ENCODE results near the gene C1QTNF8. TPM values are rescaled to one million over a fixed set of nuclear protein-coding genes. Genes with fewer than 3 reads are reported as not detected.

C1QTNF8 gene
- polyA plus RNA-seq, 3 donors from 2014 or later, result not detected

DNA sequence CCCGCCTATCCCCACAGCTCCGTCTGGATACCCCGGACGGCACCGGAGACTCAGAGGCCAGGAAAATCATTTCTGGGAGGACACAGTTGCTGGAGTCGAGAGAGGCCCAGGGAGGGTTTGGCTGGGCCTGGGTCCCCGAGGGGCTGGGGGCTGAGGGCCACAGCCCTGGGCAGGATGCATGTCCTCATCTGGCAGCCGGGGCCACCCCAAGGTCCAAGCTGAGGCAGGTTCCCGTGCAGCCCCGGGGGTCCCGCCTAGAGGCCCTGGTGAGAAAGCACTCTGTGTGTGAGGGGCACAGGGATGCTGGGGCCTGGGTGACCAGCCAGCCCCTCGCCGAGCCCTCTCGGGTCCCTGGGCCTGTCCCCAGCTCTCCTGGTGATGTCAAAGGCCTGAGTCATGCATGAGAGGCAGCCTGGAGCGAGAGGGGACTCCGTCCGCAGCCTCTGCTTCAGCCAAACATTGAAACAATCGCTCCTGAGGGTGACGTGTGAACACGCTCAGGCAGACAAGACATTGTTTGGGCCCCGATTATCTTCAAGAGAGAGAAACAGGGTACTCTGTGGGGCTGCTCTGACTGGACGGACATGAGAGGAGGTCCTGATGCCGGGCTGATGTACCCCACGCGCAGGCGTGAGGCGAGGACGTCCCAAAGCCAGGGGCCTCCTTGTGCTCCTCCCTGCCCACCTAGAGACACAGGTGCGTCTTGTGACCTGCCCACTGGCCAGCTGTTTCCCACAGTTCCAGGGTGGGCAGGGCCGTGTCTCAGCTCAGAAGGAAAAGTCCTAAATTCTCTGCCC, 25.8 kb upstream of the C1QTNF8 start:
- Mint-ChIP-seq H3K4me1 (no peaks in the 10 kb centered on the region), H3K27me3 (ENCODE audit: low read depth in 3 of 3) (no peaks in the 10 kb centered on the region), H3K27ac (no peak overlapping the region), H3K9me3 (no peaks in the 10 kb centered on the region), H3K36me3 (no peaks in the 10 kb centered on the region), H3K4me3 (no peak overlapping the region)
- no peak for DNase-seq

- Mint-ChIP-seq H3K9me3 (no peaks in the 10 kb centered on the region), H3K27me3 (ENCODE audit: low read depth in 3 of 3) (no peaks in the 10 kb centered on the region), H3K4me1 (no peaks in the 10 kb centered on the region), H3K36me3 (no peaks in the 10 kb centered on the region), H3K4me3 (no peak overlapping the region), H3K27ac (no peak overlapping the region)
- no peak for DNase-seq
Measured at GRCh38 chr16:1121009-1121408, 25.0 kb upstream of the C1QTNF8 start.

DNA sequence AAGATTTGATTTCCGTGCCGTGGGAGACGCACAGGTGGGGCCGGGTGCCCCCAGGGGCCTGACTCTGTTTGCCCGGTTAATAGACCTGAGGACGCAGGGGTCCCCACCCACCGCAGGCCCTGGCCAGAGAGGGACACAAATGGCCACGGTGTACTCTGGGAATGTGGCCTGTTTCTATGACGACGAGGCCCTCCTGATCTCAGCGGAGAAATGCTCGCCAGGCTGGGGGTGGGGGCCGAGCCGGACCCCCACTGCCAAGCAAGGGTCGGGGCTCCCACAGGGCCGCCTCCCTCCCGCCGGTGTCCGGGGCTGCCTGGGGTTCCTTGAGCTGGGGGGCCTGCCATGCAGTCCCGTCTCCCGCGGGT, 24.5 kb upstream of the C1QTNF8 start:
- Mint-ChIP-seq H3K4me1 (no peaks in the 10 kb centered on the region), H3K36me3 (no peaks in the 10 kb centered on the region), H3K9me3 (no peaks in the 10 kb centered on the region), H3K4me3 (no peak overlapping the region), H3K27ac (no peak overlapping the region), H3K27me3 (ENCODE audit: low read depth in 3 of 3) (no peaks in the 10 kb centered on the region)
- DNase-seq, result no peak

DNA sequence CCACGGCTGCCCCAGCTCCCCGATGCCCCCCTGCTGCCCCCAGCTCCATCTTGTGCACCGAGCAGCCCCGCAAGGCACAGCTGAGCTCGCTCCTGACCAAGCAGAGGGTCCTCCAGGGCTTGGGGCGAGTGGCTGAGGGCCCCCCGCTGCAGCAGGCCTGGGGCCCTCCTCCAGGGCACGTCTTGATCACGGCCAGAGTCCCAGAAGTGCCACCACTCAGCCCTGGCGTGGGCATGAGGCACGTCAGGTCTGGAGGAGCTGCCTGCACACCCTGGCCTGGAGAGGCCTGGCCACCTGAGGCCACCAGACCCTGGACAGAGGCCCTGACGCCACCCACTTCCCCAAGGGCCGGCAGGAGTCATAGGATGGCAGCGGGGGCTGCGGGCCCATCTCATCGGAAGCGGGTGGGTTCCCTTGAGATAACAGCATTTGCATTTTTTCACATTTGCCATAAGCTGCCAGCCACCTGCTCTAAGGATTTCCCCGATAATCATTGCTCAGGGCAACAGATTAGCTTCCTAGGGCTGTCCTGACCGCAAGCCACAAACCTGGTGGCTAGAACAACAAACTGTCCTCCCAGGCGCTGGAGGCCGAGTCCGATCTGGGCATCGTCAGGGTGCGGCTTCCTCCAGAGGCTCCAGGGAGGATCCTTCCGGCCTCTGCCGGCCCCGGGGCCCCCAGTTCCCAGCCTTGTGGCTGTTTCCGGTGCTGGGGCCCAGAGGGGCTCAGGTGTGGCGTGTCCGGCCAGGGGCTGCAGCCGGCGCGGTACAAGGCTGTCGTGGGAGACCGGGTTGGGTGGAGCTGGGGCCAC, 23.9 kb upstream of the C1QTNF8 start:
- Mint-ChIP-seq H3K4me3 (no peak overlapping the region), H3K4me1 (no peaks in the 10 kb centered on the region), H3K9me3 (no peaks in the 10 kb centered on the region), H3K36me3 (no peaks in the 10 kb centered on the region), H3K27ac (no peak overlapping the region), H3K27me3 (ENCODE audit: low read depth in 3 of 3) (no peaks in the 10 kb centered on the region)
- DNase-seq, result no peak

DNA sequence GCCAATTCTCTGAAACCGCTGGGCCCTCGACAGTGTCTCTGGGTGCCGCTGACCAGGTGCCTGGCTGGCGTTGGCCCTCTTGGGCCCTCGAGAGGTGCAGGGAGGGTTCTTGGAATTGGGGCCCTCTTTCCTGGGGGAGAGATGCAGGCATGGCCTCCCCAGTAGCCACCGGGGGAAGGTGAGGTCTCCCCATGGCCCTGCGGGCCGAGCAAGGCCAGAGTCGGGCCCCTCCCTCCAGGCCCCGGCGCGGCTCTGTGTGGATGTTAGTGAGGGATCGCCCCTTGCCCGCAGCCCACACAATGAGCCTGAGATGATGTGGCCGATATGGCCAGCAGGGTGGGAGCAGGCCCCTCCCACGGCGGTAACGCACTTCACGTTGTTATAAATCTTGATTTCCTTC, 23.1 kb upstream of the C1QTNF8 start:
- Mint-ChIP-seq H3K36me3 (no peaks in the 10 kb centered on the region), H3K9me3 (no peaks in the 10 kb centered on the region), H3K27me3 (ENCODE audit: low read depth in 3 of 3) (no peaks in the 10 kb centered on the region), H3K4me1 (no peaks in the 10 kb centered on the region), H3K27ac (no peak overlapping the region), H3K4me3 (no peak overlapping the region)
- no peak for DNase-seq

GRCh38 chr16:1117926-1118325, 21.9 kb upstream of the C1QTNF8 start:
- H3K9me3 Mint-ChIP-seq, result no peaks in the 10 kb centered on the region
- no peak overlapping the region for H3K4me3 Mint-ChIP-seq
- DNase-seq, result no peak
- no peaks in the 10 kb centered on the region for H3K4me1 Mint-ChIP-seq
- no peaks in the 10 kb centered on the region for H3K36me3 Mint-ChIP-seq
- no peak overlapping the region for H3K27ac Mint-ChIP-seq
- H3K27me3 Mint-ChIP-seq (ENCODE audit: low read depth in 3 of 3), result no peaks in the 10 kb centered on the region

GRCh38 chr16:1117176-1117900, 21.3 kb upstream of the C1QTNF8 start:
- no peaks in the 10 kb centered on the region for H3K9me3 Mint-ChIP-seq
- H3K27ac Mint-ChIP-seq, result no peak overlapping the region
- H3K4me1 Mint-ChIP-seq, result no peaks in the 10 kb centered on the region
- H3K4me3 Mint-ChIP-seq, result no peak overlapping the region
- H3K36me3 Mint-ChIP-seq, result no peaks in the 10 kb centered on the region
- H3K27me3 Mint-ChIP-seq (ENCODE audit: low read depth in 3 of 3), result no peaks in the 10 kb centered on the region
- no peak for DNase-seq

- H3K27ac Mint-ChIP-seq, result no peak overlapping the region
- H3K4me1 Mint-ChIP-seq, result no peaks in the 10 kb centered on the region
- no peak overlapping the region for H3K4me3 Mint-ChIP-seq
- H3K36me3 Mint-ChIP-seq, result no peaks in the 10 kb centered on the region
- no peaks in the 10 kb centered on the region for H3K9me3 Mint-ChIP-seq
- H3K27me3 Mint-ChIP-seq (ENCODE audit: low read depth in 3 of 3), result peaks cover 0 to under 1% (median 0%) of the 10 kb centered on the region in 3 donors
- no peak for DNase-seq
Measured at GRCh38 chr16:1116693-1117077, 20.6 kb upstream of the C1QTNF8 start.

GRCh38 chr16:1113889-1114526, 18.0 kb upstream of the C1QTNF8 start:
- H3K4me3 Mint-ChIP-seq, result no peak overlapping the region
- DNase-seq, result no peak
- no peak overlapping the region for H3K27ac Mint-ChIP-seq
- H3K4me1 Mint-ChIP-seq, result no peaks in the 10 kb centered on the region
- H3K9me3 Mint-ChIP-seq, result no peaks in the 10 kb centered on the region
- H3K36me3 Mint-ChIP-seq, result no peaks in the 10 kb centered on the region
- H3K27me3 Mint-ChIP-seq (ENCODE audit: low read depth in 3 of 3), result peaks cover 0 to 2% (median 0%) of the 10 kb centered on the region in 3 donors

DNA sequence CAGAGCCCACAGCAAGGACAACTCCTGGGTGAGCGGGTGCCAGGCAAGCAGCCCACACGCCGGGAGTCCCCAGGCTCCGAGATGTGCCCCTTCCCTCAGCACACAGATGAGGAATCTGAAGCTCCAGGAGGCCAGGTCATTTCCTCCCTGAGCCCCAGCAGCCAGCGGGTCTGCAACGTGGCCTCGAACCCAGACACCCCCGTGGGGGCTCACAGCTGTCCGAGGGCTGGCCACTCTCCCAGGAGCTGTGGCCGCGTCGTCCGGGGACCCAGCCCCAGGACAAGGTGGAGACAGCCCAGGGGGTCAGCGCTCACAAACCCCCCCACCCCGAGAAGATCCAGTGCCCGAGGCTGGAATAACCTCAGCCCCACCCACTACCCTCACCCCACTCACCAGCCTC, 17.4 kb upstream of the C1QTNF8 start:
- no peak overlapping the region for H3K4me3 Mint-ChIP-seq
- no peaks in the 10 kb centered on the region for H3K4me1 Mint-ChIP-seq
- no peak overlapping the region for H3K27ac Mint-ChIP-seq
- no peak for DNase-seq
- no peaks in the 10 kb centered on the region for H3K36me3 Mint-ChIP-seq
- no peaks in the 10 kb centered on the region for H3K9me3 Mint-ChIP-seq
- peaks cover 0 to 2% (median 0%) of the 10 kb centered on the region in 3 donors for H3K27me3 Mint-ChIP-seq (ENCODE audit: low read depth in 3 of 3)

DNA sequence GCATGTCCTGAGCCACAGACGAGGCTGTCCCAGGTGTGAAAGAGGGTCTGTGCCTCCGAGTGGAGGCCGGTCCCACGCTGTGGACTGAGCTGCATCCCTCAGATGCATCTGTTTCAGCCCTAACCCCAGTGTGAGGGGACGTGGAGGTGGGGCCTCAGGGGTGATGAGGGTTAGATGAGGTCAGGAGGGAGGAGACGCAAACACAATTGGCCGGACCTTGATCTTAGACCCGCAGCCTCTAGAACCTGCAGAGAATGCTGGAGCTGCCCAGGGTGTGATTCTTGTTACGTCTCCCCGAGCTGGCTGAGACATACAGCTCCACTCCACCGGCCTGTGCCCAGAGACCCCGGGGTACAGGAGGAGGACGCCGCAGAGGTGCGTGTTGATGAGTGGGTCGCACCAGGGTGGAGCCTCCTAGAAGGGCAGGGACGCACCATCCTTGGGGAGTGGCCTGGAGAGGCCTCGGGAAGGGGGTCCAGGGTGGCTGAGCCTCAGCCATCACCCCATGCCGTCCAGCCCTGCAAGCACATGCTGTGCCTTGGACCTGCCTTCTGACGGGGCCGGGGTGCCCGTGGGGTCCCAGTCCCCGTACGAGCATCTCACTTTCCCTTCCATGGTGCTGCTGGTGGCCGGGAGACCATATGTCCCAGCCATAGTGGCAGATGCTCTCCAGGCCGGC, 16.6 kb upstream of the C1QTNF8 start:
- H3K4me1 Mint-ChIP-seq, result no peaks in the 10 kb centered on the region
- no peaks in the 10 kb centered on the region for H3K36me3 Mint-ChIP-seq
- no peak overlapping the region for H3K27ac Mint-ChIP-seq
- no peak overlapping the region for H3K4me3 Mint-ChIP-seq
- H3K27me3 Mint-ChIP-seq (ENCODE audit: low read depth in 3 of 3), result peaks cover 0 to 2% (median 0%) of the 10 kb centered on the region in 3 donors
- H3K9me3 Mint-ChIP-seq, result no peaks in the 10 kb centered on the region
- no peak for DNase-seq

GRCh38 chr16:1109648-1110047, 13.6 kb upstream of the C1QTNF8 start:
- peaks cover 0 to 2% (median 0%) of the 10 kb centered on the region in 3 donors for H3K27me3 Mint-ChIP-seq (ENCODE audit: low read depth in 3 of 3)
- H3K4me3 Mint-ChIP-seq, result no peak overlapping the region
- DNase-seq, result no peak
- no peaks in the 10 kb centered on the region for H3K9me3 Mint-ChIP-seq
- peak overlapping the region in 1 of 6 donors; percentile 13 for H3K27ac Mint-ChIP-seq
- no peaks in the 10 kb centered on the region for H3K4me1 Mint-ChIP-seq
- H3K36me3 Mint-ChIP-seq, result no peaks in the 10 kb centered on the region

Measured in immature natural killer cell (primary cell).